Measurements from ENCODE around the gene SPDEF.

The SPDEF gene

DNA sequence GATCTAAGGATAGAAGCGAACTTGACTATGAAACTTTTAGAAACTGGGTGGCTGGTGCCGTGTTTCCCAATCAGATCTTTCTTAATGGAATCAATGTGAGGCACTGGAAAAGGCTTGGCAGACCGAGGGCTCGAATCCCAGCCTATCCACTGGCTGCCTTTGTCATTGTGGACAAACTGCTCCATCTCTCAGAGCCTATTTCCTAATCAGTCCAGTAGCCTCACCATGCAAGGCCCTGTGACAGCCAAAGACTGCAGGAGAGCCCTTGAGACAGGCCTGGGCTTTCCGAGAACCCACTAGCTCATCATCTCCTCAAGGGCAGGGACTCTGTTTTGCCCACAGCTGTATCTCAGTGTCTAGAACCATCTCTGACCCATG is 43.4 kb downstream of the SPDEF start:
- no peak for DNase-seq

DNA sequence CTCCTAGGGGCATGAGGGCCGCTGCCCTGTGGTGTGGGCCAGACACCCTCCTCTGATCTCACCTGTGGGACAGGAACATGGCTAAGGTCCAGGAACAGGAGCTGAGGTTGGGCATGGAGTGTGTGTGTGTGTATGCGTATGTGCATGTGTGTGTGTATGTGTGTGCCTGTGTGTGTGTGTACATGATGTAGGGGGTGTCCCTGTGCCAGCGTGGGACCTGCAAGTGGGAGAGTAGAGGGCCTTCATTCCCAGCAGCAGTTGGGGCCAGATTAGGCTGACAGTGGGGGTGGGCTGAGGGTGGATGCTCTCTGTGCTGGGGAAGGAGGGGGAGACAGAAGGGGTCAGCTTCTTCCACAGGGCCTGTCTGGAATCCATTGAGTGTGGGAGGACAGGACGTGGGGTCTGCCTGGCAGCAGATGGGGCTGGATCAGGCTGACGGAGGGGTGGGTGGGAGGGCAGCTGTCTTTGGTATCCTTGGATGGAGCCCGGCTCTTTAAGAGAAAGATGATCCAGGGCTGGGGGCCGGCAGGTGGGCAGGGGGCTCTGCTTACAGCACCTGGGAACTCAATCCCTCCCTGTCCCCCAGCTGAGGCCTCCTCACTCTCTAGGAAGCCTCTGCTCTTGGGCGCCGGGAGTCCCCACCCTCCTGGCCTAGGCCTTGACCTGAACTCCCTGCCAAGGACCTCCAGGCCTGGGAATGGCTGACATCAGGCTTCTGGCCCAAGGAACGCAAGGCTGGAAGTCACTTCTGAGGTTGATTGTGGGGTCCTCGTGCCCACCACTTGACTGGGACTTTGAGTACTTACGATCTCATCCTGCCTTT is 44.0 kb downstream of the SPDEF start:
- DNase-seq = no peak

DNA sequence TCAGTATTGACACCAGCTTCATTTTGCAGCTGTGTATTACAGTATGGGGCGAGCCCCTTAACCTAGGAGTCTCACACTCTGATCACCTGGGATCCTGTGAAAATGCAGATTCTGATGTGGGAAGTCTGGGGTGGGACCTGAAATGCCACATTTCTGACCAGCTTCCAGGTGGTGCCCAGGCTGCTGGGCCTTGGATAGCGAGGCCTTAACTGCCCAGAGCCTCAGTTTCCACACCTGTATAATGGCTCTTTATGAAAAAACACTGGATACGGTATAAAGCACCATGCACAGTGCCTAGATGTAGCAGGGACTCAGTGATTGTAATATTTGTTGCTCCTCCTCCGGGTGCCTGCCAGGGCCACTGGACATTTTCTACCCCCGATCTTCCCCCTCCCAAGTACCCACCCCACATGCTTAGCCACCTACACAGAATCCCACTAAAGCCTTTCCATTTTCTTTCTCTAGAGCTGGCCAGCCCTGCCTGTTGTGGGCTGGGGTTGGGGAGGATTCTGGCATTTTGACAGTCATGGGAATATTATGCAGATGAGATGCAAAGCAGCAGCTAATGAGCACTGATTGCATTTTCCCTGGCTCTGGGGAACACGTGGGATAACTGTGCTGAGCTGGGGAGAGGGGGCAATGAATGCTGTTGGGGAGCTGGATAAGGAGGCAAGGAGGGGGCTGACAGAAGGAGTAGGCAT is 44.8 kb downstream of the SPDEF start:
- no peak for DNase-seq

DNA sequence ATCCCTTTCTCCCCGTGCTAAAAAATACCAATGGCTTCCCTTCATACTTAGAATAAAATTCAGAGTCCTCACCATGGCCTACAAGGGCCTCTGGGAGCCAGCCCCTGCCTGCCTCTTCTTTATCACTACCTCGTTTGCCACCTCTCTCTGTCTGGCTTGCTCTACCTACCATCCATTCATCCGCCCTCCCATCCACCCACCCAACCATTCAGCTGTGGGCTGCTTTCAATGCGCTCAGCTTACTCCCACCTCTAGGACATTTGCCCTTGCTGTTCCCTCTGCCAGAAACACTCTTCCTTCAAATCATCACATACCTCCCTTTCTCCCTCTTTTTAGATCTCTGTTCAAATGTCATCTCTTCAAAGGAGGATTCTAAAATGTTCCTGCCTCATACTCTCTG is 45.8 kb downstream of the SPDEF start:
- no peak for DNase-seq

DNA sequence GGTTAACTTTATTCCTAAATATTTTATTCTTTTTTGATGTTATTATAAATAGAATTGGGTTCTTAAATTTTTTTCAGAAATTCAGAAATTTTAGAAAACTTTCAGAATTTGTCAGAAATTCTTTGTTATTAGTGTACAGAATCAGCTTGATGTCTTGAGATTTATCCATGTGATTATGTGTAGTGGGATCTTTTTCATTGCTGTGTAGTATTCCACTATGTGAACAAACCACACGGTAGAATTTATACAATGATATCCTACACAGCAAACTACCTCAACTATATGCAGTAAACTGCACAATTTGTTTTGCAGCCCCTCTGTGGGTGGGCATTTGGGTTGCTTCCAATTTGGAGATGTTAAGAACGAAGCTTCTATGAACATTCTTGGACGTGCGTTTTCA is 46.3 kb downstream of the SPDEF start:
- no peak for DNase-seq

DNA sequence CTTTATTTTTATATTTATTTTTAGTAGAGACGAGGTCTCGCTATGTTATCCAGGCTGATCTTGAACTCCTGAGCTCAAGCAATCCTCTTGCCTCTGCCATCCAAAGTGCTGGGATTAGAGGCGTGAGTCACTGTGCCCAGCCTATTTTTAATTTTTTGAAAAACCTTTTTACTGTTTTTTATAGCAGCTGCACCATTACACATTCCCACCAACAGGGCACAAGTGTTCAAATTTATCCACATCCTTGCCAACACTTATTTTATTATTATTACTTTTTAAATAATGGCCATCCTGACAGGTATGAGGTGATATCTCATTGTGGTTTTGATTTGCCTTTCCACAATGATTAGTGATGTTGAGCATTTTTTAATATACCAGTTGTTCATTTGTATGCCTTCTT is 47.7 kb downstream of the SPDEF start:
- no peak for DNase-seq

DNA sequence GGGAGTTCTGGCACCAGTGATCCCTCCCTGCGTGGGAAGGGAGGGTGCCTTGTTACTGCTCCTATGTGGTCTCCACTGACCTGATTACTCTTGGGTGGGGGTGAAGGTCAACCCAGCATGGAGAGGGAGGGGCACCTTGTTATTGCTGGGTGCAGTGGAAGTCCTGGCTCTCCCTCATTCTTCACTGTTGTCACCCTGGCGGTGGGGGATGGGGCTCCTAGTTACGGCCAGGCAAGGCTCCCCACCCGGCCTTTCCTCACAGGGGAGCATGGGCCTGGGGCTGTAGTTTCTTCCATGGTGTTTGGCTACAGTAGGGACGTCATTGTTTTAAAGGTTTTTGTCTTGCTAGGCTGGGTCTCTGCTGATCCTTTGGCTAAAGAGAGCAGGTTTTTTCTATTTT is 49.4 kb downstream of the SPDEF start:
- DNase-seq = no peak

DNA sequence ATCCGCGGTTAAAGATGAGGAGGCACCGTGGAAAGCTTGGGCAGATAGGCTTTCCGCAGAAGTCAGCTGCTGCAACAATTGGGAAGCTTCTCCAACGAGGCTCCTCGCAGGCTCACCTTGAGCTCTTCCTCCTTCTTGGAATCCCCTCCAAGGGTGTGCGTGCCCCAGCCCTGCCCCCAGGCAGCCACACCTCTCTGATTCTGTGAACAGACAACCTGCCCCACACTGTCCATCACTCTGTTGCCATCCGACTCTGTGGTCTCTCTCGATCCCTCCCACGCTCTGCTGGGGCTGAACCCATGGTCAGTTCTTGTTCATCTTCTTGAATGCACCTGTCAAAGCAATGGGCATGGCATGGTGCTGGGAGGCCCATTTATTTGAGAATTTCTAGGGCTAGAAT is 58.7 kb downstream of the SPDEF start:
- no peak for DNase-seq

DNA sequence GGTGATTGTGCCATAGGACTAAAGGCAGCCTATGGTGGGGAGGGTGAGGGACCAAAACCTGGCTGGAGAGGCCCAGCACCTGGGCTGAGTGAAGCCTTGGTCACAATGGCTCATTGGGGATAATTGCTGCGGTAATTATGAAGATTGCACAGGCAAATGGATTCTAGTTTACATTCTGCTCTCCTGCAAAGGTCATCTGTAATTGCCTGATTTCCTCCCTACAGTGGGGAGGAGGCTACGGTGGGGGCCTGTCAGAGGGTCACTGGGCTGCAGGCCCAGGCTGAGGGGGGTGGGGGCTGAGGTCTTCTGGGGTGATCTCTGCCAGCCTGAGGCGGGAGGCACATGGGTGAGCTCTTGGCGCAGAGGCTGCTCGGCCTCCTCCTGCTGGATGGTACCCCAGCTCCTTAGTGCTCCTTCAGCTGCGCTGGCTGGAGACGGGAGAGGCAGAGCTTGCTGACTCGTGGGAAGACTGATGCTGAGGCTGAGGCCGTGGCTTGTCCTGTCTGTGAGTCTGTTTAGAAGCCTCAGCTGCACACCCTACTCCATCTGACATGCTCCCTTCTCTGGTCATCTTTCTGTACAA is 59.9 kb downstream of the SPDEF start:
- no peak for DNase-seq

DNA sequence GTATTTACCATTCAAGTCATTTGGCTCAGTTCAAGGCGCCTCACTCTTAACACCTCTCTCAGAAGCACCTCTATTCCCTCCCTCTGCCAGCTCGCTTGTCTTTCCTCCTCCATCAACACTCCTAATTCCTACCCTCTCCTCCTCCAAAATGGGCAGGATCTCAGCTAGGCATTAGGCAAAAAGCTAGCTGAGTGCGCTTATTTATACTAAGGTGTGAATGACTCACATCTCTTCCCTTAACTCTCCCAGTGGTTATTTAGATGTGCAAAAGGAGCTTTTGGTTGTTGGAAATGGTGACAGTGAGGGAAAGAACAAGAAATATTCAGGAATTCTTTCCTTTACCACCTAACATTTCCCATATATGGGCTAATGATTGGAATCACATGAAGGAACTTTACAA is 61.2 kb downstream of the SPDEF start:
- no peak for DNase-seq

DNA sequence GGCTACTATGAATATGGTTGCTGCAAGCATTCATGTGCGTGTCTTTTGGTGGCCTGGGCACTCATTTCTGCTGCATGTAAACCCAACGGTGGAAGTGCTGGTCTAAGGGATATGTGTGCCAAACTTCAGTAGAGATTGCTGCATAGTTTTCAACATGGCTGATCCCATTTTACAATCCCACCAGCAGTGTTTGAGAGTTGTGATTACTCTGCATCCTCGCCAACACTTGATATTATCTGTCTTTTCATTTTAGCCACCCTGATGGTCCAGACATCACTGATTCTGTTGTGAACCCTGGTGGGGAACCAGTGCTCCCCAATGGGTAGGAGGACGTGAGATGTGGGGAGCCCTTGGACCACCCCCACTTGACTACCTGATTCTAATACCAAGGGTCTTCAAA is 62.8 kb downstream of the SPDEF start:
- DNase-seq = no peak

DNA sequence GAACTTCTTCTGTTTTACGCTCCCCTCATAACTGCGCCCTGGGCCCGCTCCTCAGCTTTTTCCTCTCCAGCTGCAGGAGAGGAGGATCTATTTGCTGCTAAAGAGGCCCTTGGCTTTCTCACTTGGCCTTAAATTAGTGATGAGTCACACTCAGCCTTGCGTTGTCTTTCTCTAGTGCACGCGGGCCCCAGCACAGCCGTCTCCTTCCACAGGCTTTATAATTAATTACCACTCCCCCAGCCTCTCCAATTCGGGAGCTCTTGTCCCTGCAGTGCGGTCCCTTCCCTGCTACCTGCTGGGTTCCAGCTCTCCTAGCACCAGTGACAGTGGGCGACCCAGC is 65.1 kb downstream of the SPDEF start:
- DNase-seq = no peak

DNA sequence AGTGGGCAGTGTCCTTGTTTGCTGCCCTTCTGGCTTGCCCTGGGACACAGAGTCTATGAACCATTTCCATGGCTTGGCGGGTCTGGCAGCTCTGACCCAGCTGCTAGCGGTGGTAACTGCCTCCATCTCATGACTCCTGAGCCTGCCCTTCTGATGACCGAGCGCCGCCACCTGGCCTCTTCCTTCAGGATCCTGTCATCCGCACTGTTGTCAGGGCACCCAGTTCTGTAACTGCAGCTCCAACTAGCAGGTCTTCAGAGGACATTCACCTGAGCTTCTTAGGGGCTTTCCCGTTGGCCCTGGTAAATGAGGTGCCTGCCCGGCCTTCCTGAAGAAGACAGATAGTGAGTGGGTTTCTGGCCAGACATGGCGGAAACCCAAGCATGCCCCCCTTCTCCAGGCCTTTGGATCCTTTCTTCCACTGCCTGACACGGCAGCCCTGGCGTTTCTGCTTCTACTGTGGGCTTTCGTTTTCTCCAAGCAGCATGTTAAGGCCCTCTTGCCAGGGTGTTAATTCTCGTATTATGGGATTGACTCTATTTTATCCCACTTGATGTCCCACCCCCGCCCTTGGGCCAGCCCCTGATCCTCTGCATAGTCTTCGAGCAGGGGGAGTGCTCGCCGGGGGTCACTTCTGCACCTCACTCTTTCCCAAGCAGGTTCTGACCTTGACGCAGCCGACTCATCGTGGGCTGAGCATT is 65.6 kb downstream of the SPDEF start:
- DNase-seq = no peak

DNA sequence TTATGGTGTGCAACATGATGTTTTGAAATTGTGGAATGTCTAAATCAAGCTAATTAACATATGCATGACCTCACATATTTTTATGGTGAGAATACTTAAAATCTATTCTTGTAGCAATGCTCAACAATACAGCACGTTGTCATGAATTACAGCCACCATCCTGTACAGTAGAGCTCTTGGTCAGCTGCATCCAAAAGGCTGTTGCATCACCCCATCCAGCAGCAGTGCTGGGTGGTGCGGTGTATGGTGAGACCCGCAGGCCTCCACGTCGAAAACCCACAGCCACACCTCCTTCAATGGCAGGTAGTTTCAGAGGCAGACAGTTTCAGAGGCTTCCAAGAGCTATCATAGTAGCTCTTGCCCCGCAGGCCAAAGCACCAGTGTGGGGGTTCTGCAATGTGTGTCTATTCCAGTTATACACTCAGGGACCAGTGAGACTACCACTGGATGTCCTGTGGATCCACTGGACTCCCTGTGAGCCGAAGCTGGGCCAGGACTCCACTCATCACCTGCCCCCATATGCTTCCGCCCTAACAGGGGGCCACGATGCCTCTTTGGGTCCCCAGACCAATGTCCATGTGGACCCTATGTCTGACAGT is 66.8 kb downstream of the SPDEF start:
- DNase-seq = no peak

Data from NCI-H226 (cell line).